KOPT-K1 (cell line): ENCODE measurements around the gene NSRP1.
"Not testable (repeated sequence)": the region's sequence is repeated elsewhere in the genome, so short reads cannot be mapped to it uniquely, and the experiment has no call there.

Source experiments
- H3K27ac ChIP-seq: fragments of 200-600 bp; sonication (generic); 2 replicates; pipeline ENCODE4 v1.5.1; 2016; ENCODE audit warnings: antibody characterized with exemption, mild to moderate bottlenecking, low read depth, low read length; ENCODE audit not compliant: poor library complexity, severe bottlenecking
- H3K36me3 ChIP-seq: fragments of 200-600 bp; sonication (generic); 2 replicates; pipeline ENCODE4 v1.5.1; 2017; ENCODE audit warnings: antibody characterized with exemption, mild to moderate bottlenecking, low read length, moderate library complexity; ENCODE audit not compliant: insufficient read depth
- H3K9me3 ChIP-seq: fragments of 200-600 bp; sonication (generic); 2 replicates; pipeline ENCODE4 v1.5.1; 2017; ENCODE audit warnings: antibody characterized with exemption, low read length, mild to moderate bottlenecking; ENCODE audit not compliant: insufficient read depth, poor library complexity, severe bottlenecking

The NSRP1 gene

DNA sequence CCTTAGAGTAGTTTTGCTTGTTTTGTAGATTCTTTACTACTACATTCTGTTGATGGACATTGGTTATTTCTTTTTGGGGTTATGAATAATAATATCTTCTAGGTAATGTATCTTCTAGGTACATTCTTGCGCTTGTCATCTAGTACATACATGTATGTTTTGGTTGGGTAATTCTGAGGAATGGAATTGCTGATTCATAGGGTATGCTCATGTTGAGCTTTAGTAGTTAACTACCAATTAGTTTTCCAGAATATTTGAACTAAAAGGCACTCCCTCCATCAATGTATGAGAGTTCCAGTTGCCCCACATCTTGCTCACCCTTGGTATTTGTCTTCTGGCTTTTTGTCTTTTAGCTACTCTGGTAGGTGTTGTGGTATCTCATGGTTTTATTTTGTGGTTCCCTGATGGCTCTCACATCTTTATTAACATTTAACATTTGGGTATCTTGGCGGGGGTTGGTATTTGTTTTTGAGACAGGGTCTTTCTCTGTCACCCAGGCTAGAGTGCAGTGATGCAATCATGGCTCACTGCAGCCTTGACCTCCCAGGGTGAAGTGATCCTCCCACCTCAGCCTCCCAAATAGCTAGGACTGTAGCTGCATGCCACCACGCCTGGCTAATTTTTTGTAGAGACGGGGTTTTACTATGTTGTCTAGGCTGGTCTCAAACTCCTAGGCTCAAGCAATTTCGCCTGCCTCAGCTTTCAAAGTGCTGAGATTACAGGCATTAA lies 71.8 kb downstream of the NSRP1 start:
- no peak overlapping the region for H3K27ac ChIP-seq
- peaks cover 44% of the 10 kb centered on the region for H3K36me3 ChIP-seq
- H3K9me3 ChIP-seq: no peaks in the 10 kb centered on the region

DNA sequence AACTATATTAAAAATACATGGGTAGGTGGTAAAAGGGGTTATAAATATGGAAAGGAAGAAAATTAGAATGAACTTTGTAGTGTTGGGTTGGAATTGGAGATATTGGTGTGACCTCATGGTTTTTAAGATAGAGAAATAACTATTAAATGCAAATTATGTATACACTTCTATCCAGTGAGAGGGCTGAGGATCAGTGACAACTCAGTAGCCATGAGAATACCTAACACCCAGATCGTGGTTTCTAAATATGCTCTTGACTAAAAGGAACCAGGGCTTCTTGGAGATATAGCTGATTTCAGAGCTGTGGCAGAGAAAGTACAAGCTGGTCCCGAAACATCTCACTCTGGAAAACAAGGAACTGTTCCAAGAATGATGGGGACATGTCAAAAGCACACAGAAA lies 74.5 kb downstream of the NSRP1 start:
- H3K9me3 ChIP-seq: no peaks in the 10 kb centered on the region
- no peak overlapping the region for H3K27ac ChIP-seq
- peaks cover 18% of the 10 kb centered on the region for H3K36me3 ChIP-seq

DNA sequence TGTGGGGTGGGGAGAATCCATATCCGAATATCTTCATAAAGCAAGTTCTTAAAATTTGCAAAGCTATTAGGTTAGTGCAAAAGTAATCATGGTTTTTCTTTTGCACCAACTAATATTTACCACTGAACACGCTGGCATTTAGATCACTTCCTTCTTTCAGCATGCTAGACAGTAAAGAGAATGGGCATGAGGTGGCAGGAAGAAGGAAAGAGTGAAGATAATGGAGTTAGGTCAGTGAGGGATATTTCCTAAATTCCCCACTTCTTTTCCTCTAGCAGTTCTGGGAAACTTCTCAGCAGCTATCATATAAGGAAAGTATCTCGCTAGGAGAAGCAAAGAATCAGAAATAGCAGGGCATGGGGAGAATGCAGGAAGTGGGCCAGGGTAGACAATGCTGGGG lies 79.9 kb downstream of the NSRP1 start:
- Histone ChIP-seq H3K9me3 (no peaks in the 10 kb centered on the region), H3K36me3 (no peaks in the 10 kb centered on the region)

DNA sequence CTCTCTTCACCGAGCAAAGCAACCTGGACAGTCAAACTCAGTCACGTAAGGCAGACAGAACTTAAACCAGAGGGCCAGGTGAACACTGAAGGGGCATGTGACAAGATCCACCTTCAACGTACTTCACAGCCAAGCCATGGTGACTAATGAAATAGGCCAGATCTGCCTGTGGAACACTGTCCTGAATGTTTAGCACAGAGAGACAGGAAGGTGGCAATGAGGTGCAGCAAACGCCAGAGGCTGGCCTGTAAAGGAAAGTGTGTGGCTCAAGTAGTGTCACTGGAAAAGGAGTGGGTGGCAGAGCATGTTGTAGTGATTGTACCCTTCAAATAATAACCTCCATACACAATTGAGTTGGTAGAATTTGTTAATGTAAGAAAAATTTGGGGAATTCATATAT lies 80.8 kb downstream of the NSRP1 start:
- Histone ChIP-seq H3K9me3 (no peaks in the 10 kb centered on the region), H3K36me3 (no peaks in the 10 kb centered on the region), H3K27ac (no peak overlapping the region)

More for the DNA sequence above, 79.9 kb downstream of the NSRP1 start:
- no peak overlapping the region for H3K27ac ChIP-seq

DNA sequence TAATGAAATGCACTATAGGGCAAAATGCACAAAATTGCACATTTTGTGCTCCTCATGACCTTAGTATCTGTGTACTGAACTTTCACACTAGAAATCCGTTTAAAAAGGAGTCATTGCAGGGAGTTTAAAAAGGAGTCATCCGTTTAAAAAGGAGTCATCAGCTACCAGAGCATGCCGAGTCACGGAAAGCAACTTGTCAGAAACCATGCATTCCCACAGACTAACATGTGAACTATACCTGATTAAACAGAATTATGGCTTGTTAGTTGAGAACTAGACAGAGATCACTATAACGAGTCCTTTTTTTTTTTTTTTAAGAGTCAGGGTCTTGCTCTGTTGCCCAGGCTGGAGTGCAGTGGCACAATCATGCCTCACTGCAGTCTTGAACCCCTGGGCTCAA lies 83.0 kb downstream of the NSRP1 start:
- no peaks in the 10 kb centered on the region for H3K36me3 ChIP-seq
- no peaks in the 10 kb centered on the region for H3K9me3 ChIP-seq
- H3K27ac ChIP-seq: no peak overlapping the region

DNA sequence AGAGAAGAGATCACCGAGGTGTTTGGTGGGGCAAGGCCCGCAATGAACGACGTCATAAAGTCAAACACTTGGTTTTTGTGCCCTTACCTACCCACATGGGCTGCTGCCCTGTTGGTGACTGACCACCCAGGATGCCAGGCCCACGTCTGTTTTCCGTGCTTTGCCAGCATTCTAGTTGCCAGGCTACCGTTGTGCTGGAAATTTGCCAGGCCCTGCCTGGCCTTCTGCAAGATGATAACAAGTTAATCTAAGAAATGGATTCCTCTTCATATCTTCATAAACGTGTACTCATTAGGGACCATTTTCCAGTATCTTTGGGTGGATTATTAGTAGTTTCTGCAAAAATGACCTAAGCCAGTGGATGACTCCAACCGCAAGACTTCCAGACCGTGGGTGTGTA lies 83.5 kb downstream of the NSRP1 start:
- H3K27ac ChIP-seq: no peak overlapping the region
- no peaks in the 10 kb centered on the region for H3K9me3 ChIP-seq
- no peaks in the 10 kb centered on the region for H3K36me3 ChIP-seq

DNA sequence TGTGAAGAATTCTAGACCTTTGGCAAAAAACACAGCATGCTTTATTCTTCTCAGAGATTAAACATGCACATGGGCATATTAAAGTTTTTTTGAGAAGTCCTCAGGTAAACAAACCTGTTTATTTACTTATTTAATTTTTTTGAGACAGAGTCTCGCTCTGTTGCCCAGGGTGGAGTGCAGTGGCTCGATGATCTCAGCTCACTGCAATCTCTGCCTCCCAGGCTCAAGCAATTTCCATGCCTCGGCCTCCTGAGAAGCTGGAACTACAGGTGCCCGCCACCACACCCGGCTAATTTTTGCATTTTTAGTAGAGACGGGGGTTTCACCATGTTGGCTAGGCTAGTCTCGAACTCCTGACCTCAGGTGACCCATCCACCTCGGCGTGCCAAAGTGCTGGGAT lies 84.0 kb downstream of the NSRP1 start:
- not testable (repeated sequence) for H3K36me3 ChIP-seq, H3K9me3 ChIP-seq, H3K27ac ChIP-seq

DNA sequence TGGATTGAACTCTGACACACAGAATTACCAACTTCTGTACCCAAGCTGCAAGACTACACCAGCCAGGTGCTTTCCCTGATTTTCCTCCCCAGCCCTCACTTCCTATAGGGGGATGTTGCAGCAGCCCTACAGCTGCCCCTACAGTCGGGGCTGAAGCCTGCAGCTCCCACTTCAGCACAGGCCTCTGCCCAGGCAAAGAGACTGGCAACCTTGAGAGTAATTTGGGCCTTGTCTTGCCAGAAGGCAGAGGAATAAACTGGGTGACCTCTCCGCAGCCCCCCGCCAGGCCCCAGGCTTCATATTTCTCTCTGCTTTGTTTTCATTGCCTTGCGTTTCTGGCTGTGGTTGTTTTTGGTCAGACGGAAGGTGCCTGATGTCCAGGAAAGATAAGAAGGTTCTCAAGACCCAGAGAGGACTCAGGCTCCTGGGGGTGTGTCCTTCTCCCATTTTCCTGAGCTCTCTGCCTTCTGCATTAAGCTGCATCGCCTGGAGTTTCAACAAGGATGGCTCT lies 86.9 kb downstream of the NSRP1 start:
- H3K36me3 ChIP-seq: no peaks in the 10 kb centered on the region
- H3K9me3 ChIP-seq: no peaks in the 10 kb centered on the region
- no peak overlapping the region for H3K27ac ChIP-seq

DNA sequence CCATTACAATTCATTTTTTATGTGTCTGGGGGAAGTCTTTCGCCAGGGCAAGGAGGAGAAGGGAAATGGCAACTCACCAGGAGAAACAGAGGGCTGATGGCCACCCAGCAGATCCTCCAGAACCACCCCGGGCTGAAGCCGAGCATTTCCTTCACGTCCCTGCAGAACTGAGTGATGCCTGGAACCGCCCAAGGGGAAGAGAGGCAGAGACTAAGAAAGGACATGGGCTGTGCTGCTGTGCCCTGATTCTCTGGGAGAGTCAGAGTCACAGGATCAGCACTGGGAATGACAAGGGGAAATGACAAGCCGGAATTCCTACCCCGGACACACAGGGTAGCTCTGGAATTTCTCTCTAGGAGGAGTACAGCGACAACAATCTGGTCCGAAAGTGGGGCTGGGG lies 91.0 kb downstream of the NSRP1 start:
- no peaks in the 10 kb centered on the region for H3K9me3 ChIP-seq
- no peak overlapping the region for H3K27ac ChIP-seq
- no peaks in the 10 kb centered on the region for H3K36me3 ChIP-seq

DNA sequence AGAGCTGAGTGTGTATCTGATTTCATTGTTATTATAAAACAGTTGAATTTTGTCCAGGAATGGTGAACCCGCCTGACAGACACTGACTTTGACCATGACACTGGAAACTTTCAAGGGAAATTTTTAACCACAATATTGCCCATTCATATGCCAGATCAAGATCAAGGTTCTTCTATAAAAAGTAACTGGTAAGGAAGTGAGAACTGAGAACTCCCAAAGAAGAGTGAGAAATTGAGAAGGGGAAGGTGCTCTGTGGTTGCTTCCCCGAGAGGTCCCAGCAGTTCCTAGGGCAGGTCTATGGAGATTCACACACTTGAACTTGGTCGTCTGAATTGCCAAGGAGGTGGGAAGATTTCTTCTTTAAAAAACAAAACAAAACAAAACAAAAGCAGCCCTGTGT lies 91.6 kb downstream of the NSRP1 start:
- Histone ChIP-seq H3K27ac (no peak overlapping the region), H3K9me3 (no peaks in the 10 kb centered on the region), H3K36me3 (no peaks in the 10 kb centered on the region)

DNA sequence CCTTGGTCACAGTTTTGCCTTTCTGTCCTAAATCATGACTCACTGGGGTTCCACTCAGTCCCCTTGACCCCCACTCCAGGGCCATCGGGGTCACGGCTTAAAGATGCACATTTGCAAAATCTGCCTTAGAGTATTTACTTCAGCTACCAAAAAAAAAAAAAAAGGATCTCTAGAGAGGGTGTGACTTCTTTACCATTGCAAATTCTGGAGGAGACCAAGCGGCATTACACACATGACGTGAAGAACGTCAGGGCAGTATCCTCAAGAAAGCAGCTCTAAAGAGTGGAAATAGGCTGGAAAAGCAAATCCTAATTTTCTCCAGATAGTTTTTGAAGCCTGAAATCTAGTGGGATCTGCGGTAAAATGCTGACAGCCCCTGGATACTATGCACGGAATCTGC lies 93.3 kb downstream of the NSRP1 start:
- Histone ChIP-seq H3K36me3 (no peaks in the 10 kb centered on the region), H3K9me3 (no peaks in the 10 kb centered on the region), H3K27ac (no peak overlapping the region)

DNA sequence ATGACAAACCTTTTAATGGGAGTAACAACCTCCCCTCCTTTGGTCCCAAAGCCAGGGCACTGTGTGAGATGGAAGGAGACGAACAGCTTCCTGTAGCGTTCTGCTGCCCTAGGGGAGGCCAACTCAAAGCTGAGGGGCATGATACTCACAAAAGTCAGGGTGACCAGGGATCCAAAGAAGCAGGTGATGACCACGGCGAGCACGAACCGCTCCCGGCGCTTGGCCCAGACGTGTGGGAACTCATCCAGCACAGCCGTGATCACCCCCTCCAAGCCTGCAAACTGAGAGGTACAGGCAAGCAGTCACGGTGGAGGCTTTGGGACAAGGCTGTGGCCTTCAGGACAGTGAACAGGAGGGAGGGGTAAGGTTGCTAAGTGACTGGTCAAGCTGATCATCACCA lies 93.8 kb downstream of the NSRP1 start:
- no peaks in the 10 kb centered on the region for H3K36me3 ChIP-seq
- no peak overlapping the region for H3K27ac ChIP-seq
- no peaks in the 10 kb centered on the region for H3K9me3 ChIP-seq

DNA sequence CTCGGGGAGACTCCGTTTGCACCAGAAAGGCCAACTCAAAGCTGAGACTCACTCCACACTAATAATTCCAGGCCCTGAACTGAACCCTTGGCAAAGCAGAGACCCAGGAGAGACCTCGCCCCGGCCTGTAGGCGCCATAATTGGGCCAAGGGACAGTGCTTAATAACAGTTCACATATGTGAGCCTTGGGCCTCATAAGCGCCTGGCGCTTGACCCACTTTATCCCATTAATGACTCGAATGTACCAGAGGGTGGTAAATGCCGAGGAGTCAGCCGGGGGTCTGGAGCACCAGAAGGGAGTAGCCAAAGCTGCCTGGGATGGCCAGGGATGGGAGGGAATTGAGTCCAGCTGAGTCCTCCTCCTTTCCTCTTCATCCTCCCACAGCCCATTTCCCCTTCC lies 94.3 kb downstream of the NSRP1 start:
- Histone ChIP-seq H3K9me3 (no peaks in the 10 kb centered on the region), H3K27ac (no peak overlapping the region), H3K36me3 (no peaks in the 10 kb centered on the region)

DNA sequence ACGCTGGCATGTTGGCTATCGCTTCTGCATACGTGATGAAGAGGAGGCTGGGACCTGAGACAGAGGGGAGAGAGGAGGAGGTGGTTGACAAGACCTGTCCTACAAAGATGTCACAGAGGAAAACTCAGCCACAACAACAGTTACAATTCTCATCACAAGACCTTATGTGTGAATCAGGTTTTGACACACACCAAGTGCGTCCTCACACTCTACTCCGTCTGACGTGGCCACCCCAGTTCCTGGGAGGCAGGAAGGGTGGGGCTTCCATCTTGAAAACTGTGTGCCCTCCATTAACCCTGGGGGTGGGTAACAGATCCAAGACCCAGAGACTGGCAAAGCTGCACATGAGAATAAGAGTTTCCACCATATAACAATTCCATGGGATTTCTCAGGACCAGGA lies 94.8 kb downstream of the NSRP1 start:
- no peaks in the 10 kb centered on the region for H3K9me3 ChIP-seq
- no peak overlapping the region for H3K27ac ChIP-seq
- no peaks in the 10 kb centered on the region for H3K36me3 ChIP-seq

DNA sequence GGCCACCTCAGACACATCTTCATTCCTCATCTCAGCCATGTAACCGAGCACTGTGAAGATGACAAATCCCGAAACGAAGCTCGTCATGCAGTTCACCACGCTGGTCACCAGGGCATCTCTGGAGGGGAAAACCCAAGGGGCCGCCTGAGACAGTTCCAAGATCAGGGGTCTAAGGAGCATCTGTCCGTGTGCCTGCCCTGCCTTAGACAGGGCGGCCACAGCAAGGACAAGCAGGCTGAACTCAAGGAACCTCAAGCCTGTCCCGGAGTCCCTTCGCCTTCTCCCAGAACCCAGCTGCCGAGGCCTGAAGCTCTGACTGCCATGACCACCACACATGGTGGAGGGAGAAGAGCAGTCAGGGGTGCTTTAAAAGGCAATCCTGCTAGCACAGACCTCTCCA lies 96.1 kb downstream of the NSRP1 start:
- Histone ChIP-seq H3K9me3 (no peaks in the 10 kb centered on the region), H3K27ac (no peak overlapping the region), H3K36me3 (no peaks in the 10 kb centered on the region)

DNA sequence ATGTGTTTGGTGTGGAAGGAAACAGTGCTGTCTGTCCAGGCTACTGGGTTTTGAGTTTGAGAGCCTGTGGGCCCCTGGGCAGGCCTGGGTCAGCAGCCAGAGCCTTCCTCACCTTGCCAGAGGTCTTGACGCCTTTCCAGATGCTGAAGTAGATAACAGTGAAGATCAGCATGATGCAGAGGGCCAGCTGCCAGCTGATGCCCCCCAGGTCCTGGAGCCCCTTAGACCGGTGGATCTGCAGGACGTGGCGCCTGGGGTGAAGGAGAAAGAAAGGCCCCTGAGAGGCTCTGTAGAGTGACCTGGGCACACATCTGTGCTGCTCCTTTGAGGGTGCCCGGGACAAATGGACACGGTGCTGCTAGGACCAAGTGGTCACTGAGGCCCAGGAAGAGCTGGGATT lies 100.4 kb downstream of the NSRP1 start:
- no peak overlapping the region for H3K27ac ChIP-seq

More for the DNA sequence above, 100.4 kb downstream of the NSRP1 start:
- no peaks in the 10 kb centered on the region for H3K36me3 ChIP-seq
- H3K9me3 ChIP-seq: no peaks in the 10 kb centered on the region
